A673 (cell line): ENCODE measurements around the gene PHEX. TPM values are rescaled to one million over a fixed set of nuclear protein-coding genes. Genes with fewer than 3 reads are reported as not detected.

Source experiments
- BruUV-seq: library from RNA; stranded (reverse); fragments of 400-500 nt; replicated peaks from 2 replicates; lab custom pipeline; 2021; lab: Mats Ljungman, UMichigan
- CTCF ChIA-PET: fragments of 300-600 bp; sonication (Branson Sonifier 250); formaldehyde crosslinking; loops from one replicate; lab custom pipeline; 2022; ENCODE audit warnings: antibody characterized with exemption; lab: Charles Lee
- POLR2A ChIA-PET: fragments of 300-600 bp; sonication (Branson Sonifier 250); formaldehyde crosslinking; loops from one replicate; lab custom pipeline; 2022; ENCODE audit warnings: antibody characterized with exemption; ENCODE audit not compliant: low non-redundant PET; lab: Charles Lee
- DNase-seq: peaks from one replicate; pipeline ENCODE4 v3.0.0-alpha.2; 2015; ENCODE audit warnings: low spot score
- H3K27ac ChIP-seq: fragments of 200-600 bp; sonication (generic); 2 replicates; pipeline ENCODE4 v1.5.1; 2016; ENCODE audit warnings: mixed run types, low read depth, mild to moderate bottlenecking, mixed read lengths, antibody characterized with exemption, low read length; ENCODE audit not compliant: poor library complexity, severe bottlenecking
- H3K27me3 ChIP-seq: fragments of 200-600 bp; sonication (generic); replicated peaks from 2 replicates; pipeline ENCODE4 v1.6.1; 2017; ENCODE audit warnings: mixed run types, low read depth, mild to moderate bottlenecking, mixed read lengths, antibody characterized with exemption, low read length; ENCODE audit not compliant: insufficient read depth, poor library complexity
- H3K36me3 ChIP-seq: fragments of 200-600 bp; sonication (generic); 2 replicates; pipeline ENCODE4 v1.6.1; 2016; ENCODE audit warnings: mixed run types, mild to moderate bottlenecking, mixed read lengths, antibody characterized with exemption, low read length; ENCODE audit not compliant: insufficient read depth, poor library complexity, severe bottlenecking
- H3K4me1 ChIP-seq: fragments of 200-600 bp; sonication (generic); 2 replicates; pipeline ENCODE4 v1.6.1; 2017; ENCODE audit warnings: mixed run types, mild to moderate bottlenecking, mixed read lengths, antibody characterized with exemption, low read length; ENCODE audit not compliant: insufficient read depth, poor library complexity, severe bottlenecking
- H3K4me3 ChIP-seq: fragments of 200-600 bp; sonication (generic); 2 replicates; pipeline ENCODE4 v1.5.1; 2016; ENCODE audit warnings: low read depth, mixed run types, mild to moderate bottlenecking, mixed read lengths, low read length; ENCODE audit not compliant: poor library complexity, severe bottlenecking
- H3K9me3 ChIP-seq: fragments of 200-600 bp; sonication (generic); 2 replicates; pipeline ENCODE4 v1.6.1; 2016; ENCODE audit warnings: mixed run types, low read depth, mild to moderate bottlenecking, mixed read lengths, antibody characterized with exemption, low read length; ENCODE audit not compliant: poor library complexity, severe bottlenecking
- EZH2 ChIP-seq: fragments of 200-600 bp; sonication (generic); IDR thresholded peaks from 2 replicates; pipeline ENCODE4 v1.6.1; 2017; ENCODE audit warnings: borderline replicate concordance, low read depth, mild to moderate bottlenecking, mixed read lengths, antibody characterized with exemption, low read length; ENCODE audit not compliant: poor library complexity, severe bottlenecking
- intact Hi-C: fragments of 100-400 bp; cut with micrococcal nuclease; formaldehyde crosslinking; loops from one replicate; pipeline ENCODE4 v1.10.0; 2022; ENCODE audit not compliant: unreplicated experiment
- total RNA-seq: library from RNA; stranded (reverse); gene quantifications from 2 replicates; pipeline ENCODE4 v1.2.3, GENCODE V29; 2021
- TF ChIP-seq, protein P1 (sequence below): fragments of 300-800, 200-600 bp; sonication (generic); conservative IDR thresholded peaks from 2 replicates; pipeline ENCODE4 v1.5.1; 2017; ENCODE audit warnings: low read depth, mild to moderate bottlenecking, antibody characterized with exemption, low read length, moderate library complexity, mixed read lengths

Gene PHEX
- total RNA-seq, 1 experiment from 2014 or later = 0.43 TPM

DNA sequence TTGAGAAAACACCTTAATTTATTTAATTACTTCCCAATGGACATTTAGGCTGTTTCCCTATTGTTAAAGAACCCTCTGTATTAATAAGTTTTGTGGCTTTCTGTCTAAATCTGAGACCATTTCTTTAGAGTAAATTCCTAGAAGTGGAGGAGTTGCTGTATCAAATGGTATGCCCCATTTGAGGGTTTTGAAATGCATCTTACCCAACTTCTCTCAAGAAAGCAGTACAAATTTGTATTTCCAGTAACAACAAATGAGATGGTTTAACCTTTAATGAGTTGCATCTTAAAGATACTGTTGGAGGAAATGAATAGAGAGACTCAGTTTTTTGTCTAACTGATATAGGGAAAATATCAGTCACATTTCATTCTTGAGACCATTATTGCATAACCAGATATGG lies 170.1 kb downstream of the PHEX start:
- DNase-seq = no peak
- POLR2A ChIA-PET = no interaction called here
- CTCF ChIA-PET = no interaction called here
- Histone ChIP-seq H3K4me1 (no peaks in the 10 kb centered on the region), H3K36me3 (no peaks in the 10 kb centered on the region), H3K27ac (no peak overlapping the region), H3K9me3 (no peaks in the 10 kb centered on the region), H3K4me3 (no peak overlapping the region), H3K27me3 (no peaks in the 10 kb centered on the region)
- no TSS peak for BruUV-seq
- TF ChIP-seq, protein P1, sequence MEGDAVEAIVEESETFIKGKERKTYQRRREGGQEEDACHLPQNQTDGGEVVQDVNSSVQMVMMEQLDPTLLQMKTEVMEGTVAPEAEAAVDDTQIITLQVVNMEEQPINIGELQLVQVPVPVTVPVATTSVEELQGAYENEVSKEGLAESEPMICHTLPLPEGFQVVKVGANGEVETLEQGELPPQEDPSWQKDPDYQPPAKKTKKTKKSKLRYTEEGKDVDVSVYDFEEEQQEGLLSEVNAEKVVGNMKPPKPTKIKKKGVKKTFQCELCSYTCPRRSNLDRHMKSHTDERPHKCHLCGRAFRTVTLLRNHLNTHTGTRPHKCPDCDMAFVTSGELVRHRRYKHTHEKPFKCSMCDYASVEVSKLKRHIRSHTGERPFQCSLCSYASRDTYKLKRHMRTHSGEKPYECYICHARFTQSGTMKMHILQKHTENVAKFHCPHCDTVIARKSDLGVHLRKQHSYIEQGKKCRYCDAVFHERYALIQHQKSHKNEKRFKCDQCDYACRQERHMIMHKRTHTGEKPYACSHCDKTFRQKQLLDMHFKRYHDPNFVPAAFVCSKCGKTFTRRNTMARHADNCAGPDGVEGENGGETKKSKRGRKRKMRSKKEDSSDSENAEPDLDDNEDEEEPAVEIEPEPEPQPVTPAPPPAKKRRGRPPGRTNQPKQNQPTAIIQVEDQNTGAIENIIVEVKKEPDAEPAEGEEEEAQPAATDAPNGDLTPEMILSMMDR = no peak
- TF ChIP-seq EZH2 = no peak
- intact Hi-C loops = no loop called here

GRCh38 chrX:22203186-22203585 lies 171.1 kb downstream of the PHEX start:
- no TSS peak for BruUV-seq
- CTCF ChIA-PET = no interaction called here

DNA sequence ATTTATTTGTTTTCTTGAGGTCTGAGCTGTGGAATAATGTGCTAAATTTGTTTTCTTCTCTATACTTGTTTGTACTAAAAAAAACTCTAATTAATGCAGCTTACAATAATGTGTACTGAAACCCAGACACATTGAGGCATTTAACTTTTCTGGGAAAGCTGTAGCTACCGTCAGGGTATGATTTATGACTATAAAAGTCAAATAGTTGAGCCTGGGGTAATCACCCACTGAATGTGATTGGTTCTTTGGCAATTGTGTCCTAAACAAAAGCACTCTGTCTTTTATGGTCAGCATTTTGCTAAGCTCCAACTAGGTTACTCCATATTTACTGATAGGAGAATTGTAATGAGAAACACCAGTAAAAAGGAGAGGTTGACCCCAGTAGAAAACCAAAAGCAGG lies 174.7 kb downstream of the PHEX start:
- DNase-seq = no peak
- Histone ChIP-seq H3K27me3 (no peaks in the 10 kb centered on the region), H3K27ac (no peak overlapping the region), H3K4me3 (no peak overlapping the region), H3K4me1 (no peaks in the 10 kb centered on the region), H3K36me3 (no peaks in the 10 kb centered on the region), H3K9me3 (no peaks in the 10 kb centered on the region)
- no TSS peak for BruUV-seq
- ChIA-PET CTCF (no interaction called here), POLR2A (no interaction called here)
- intact Hi-C loops = no loop called here
- no peak for TF ChIP-seq EZH2
- TF ChIP-seq, protein P1 = no peak

More at GRCh38 chrX:22203186-22203585, 171.1 kb downstream of the PHEX start:
- no peaks in the 10 kb centered on the region for H3K27me3 ChIP-seq
- no peaks in the 10 kb centered on the region for H3K4me1 ChIP-seq
- intact Hi-C loops = no loop called here
- H3K27ac ChIP-seq = no peak overlapping the region
- no peak overlapping the region for H3K4me3 ChIP-seq
- no peak for TF ChIP-seq EZH2
- TF ChIP-seq, protein P1 = no peak
- POLR2A ChIA-PET = no interaction called here
- H3K9me3 ChIP-seq = no peaks in the 10 kb centered on the region
- DNase-seq = no peak
- no peaks in the 10 kb centered on the region for H3K36me3 ChIP-seq
